T-helper 1 cell (primary cell): ENCODE data around the gene C2CD2L.
"Not testable (repeated sequence)": the region's sequence is repeated elsewhere in the genome, so short reads cannot be mapped to it uniquely, and the experiment has no call there.

ENCODE experiments used
- DNase-seq, 5 donors: peaks; one replicate each; pipeline ENCODE4 v3.0.0-alpha.2; 2012 to 2020

Gene C2CD2L

GRCh38 chr11:119116235-119116594 lies 9.1 kb downstream of the C2CD2L start:
- no peak for DNase-seq

DNA sequence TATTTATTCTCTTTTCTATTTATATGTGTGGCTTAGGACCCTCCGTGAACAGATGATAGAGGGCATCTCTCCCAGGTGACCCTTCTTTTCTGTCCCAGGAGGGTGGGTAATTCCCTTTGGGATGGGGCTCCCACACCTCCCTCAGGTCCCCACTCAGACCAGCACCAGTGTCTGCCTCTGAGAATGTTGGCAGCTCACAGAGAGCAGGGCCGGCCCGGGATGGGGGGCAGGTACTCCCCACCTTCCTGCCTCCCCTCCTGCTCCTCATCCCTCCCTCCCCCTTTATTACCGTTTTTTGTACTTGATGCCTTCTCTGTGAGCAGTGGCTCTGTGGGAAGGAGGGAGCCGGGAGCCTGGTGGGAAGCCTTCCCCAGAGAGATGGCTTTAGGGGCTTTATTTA lies 9.5 kb downstream of the C2CD2L start:
- DNase-seq: no peak

DNA sequence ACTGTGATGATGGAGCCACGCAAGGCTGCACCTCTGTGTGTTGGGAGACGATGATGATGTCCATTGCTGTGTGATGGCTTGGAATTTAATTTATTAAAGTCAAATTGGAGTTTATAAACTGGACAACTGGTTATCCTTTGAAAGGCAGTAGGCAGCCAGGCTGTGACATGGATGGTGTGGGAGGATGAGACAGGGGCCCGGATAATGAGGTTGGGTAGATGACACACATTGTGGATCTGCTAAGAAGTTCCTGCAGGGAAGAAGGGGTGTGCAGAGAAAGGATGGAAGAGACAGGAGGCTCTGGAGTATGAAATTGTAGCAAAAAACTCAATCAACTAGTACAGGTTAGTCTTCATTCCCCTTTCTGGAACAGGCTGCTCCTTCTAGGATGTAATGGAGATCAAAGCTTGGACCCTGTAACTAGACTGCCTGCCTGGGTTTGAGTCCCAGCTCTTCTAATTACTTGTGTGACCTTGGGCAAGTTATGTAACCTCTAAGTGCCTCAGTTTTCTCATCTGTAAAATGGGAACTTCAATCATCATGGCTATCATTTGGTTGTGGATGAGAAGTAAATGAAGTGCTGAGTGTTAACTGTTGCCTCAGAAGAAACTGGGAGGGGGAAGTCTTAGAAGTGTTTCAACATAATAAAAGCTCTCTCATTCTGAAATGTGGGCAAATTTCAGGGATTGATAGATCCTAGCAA lies 10.0 kb downstream of the C2CD2L start:
- no peak for DNase-seq

DNA sequence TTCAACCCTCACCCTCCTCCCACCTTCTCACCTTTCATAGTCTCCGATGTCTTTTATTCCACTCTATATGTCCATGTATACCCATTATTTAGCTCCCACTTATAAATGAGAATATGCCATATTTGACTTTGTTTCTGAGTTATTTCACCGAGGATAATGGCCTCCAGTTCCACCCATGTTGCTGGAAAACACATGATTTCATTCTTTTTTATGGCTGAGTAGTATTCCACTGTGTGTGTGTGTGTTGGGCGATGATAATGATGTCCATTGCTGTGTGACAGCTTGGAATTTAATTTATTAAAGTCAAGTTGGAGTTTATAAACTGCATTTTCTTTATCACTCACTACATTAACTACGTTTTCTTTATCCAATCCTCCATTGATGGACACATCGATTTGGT lies 11.1 kb downstream of the C2CD2L start:
- DNase-seq: no peak

- DNase-seq: no peak
These were observed 11.8 kb downstream of the C2CD2L start for GRCh38 chr11:119118946-119119345.

DNA sequence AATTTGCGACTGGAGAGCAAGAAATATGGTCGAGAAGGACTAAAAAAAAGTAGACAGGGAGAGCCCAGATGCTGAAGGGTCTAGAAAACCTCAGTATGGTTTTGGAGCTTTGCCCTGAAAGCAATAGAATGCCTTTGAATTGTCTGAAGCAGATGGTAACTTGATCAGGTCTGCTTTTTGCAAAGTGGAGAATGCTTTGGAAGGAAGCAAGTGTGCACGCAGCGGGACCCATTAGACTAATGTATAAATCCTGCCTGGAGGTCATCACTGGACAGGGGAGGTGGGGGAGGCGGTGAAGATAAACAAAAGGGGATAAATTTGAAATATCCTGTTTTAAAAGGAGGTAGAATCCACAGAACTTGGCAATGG lies 13.5 kb downstream of the C2CD2L start:
- no peak for DNase-seq

GRCh38 chr11:119121008-119121810 lies 14.1 kb downstream of the C2CD2L start, which contains the start of gene HINFP:
Gene HINFP, plus strand, starts transcription at chr11:119121580. Its CDS starts 5,365 bp downstream, at chr11:119126945.
- peak; percentile 99 to 100 (median 100) for DNase-seq

- DNase-seq: no peak
These were observed 14.6 kb downstream of the C2CD2L start for GRCh38 chr11:119121811-119122124.

DNA sequence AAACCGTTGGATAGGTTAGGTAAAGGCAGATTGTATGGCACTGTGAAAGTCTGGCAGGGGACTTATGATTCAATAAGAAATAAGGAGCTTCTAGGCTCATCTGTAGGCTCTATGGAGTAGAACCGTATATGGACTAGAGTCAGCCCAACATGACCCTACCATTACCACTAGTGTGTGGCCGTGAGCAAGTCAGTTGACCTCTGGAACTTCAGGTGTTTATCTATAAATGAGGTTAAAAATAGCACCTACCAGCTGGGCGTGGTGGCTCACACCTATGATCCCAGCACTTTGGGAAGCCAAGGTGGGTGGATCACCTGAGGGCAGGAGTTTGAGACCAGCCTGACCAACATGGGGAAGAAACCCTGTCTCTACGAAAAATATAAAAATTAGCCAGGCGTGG lies 18.7 kb downstream of the C2CD2L start:
- no peak for DNase-seq

- no peak for DNase-seq
These were observed 19.6 kb downstream of the C2CD2L start for GRCh38 chr11:119126675-119127268.

GRCh38 chr11:119130662-119131061 lies 23.5 kb downstream of the C2CD2L start:
- no peak for DNase-seq

DNA sequence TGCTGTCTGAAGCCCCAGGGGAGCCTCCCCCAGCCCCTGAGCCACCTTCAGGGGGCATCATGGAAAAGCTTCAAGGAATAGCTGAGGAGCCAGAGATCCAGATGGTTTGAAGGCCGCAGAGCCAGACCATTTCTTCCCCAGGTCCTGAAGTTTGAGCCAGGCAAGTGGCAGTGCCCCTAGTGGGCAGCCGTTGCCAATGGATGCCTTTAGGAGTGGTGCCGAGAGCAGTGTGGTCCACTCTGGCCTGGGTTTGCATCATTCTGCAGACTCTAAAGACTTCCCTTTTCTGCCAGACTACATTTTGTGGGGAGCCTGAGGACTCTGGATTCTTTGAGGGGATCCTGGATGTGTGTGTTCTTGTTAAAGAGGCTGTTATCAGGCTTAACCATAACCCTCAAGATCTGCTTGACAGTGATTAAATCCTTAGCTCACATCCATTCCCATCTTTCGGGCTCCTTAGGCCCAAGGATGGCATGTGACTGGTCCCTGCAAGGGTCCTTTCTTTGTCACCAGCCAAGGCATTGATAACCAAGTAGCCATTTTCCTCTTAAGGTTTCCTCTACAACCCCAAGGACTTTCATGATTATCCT lies 27.3 kb downstream of the C2CD2L start:
- no peak for DNase-seq

DNA sequence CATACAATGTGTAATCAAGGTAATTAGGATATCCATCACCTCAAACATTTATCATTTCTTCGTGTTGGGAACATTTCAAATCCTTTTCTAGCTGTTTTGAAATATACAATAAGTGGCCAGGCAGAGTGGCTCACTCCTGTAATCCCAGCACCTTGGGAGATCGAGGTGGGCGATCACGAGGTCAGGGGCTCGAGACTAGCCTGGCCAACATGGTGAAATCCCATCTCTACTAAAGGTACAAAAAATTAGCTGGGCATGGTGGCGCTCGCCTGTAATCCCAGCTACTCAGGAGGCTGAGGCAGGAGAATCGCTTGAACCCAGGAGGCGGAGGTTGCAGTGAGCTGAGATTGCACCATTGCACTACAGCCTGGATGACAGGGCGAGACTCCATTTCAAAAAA lies 32.1 kb downstream of the C2CD2L start:
- DNase-seq: not testable (repeated sequence)

DNA sequence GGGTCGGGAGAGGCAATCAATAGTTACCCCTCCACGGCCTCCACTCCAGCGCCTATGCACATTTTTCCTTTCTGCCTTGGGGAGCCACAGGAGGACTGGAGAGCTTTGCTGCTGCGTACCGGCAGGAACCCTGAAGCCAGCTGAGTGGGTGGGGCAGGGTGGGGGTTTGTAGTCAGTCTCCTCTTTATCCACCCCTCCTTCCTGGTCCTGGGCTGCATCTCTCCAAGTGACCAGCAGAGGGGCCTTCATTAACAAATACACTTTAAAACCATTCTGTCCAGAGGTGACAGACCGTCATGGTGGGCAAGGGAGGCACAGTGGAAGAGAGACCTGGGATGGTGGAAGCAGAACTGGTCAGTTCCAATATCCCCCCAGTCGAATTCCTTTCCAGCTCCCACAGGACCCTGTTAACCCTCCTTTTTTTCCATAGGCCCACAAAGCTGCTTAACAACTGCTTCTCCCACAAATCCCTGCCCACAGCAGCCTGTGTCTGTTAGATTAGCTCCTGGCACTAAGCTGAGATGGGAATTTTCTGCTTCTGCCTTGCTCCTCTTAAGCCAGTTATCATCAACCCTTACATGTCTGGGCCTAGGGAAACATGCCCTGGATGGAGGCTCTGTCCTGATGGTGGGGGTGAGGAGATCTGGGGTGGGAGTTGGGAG lies 37.8 kb downstream of the C2CD2L start:
- peak in 1 of 5 donors; percentile 23 for DNase-seq

DNA sequence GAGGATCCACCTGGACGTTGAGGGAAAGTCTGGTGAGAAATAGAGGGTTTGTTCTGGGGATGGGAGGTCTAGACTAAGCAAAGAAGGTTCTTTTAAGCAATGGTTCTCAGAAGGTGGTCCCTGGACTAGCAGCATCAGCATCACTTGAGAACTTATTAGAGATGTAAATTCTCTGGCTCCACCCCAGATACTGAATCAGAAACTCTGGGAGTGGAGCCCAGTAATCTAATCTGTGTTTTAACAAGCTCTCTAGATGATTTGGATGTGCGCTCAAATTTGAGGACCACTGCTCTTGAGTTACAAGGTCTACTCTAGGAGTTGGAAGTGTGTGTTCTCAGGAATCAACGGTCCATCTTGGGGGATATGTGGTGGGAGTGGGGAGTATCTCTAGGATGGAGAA lies 38.4 kb downstream of the C2CD2L start:
- no peak for DNase-seq

GRCh38 chr11:119147604-119148333 lies 40.6 kb downstream of the C2CD2L start:
- no peak for DNase-seq

DNA sequence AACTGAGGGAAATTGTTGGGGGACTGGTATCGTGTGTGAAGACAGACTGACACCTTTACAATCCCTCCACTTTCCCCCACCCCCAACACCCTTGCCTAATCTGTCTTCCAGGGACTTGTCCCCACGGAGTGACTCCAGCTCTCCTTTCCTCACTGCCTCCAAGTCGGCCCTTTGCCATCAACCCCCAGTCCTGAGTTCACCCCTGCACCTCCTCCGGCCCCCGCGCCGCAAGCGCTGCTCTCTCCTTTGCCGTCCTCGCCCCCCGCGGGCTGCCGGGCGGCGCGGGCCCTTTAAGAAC lies 41.5 kb downstream of the C2CD2L start:
- no peak for DNase-seq

- DNase-seq: peak in 2 of 5 donors; percentile 13 to 21
These were observed 42.1 kb downstream of the C2CD2L start, which contains the start of gene ABCG4 for GRCh38 chr11:119149018-119149785. Gene ABCG4, plus strand, starts transcription at chr11:119149052. Its CDS starts 914 bp downstream, at chr11:119149966.

DNA sequence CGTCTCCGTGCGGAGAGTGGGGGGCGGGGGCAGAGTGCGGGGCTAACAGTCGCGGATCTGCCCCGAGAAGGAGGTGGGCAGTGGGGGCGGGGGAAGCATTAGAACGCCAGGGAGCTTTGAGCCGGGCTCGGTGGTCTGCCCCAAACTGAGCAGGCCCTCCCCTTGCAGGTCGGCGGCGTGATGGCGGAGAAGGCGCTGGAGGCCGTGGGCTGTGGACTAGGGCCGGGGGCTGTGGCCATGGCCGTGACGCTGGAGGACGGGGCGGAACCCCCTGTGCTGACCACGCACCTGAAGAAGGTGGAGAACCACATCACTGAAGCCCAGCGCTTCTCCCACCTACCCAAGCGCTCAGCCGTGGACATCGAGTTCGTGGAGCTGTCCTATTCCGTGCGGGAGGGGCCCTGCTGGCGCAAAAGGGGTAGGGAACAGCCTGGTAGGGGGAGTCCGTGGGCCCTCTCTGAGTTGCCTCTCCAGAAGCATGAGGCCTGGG lies 42.7 kb downstream of the C2CD2L start:
- DNase-seq: no peak

GRCh38 chr11:119152043-119152442 lies 44.9 kb downstream of the C2CD2L start:
- no peak for DNase-seq

- no peak for DNase-seq
These were observed 45.5 kb downstream of the C2CD2L start for GRCh38 chr11:119152604-119153003.
